PC-3 (cell line): ENCODE measurements around the gene STAT5B. TPM values are rescaled to one million over a fixed set of nuclear protein-coding genes. Genes with fewer than 3 reads are reported as not detected.

Experiments
- ATAC-seq: fragments of 200-7000 bp; cut with Tn5 transposase; 2 replicates; pipeline ENCODE4 v1.9.1; 2020; ENCODE audit warnings: mild to moderate bottlenecking, moderate library complexity
- BruUV-seq: library from RNA; stranded (reverse); fragments of 400-500 nt; replicated peaks from 2 replicates; lab custom pipeline; 2021; lab: Mats Ljungman, UMichigan
- CTCF ChIA-PET: fragments of 300-600 bp; sonication (Branson Sonifier 250); formaldehyde crosslinking; loops from one replicate; lab custom pipeline; 2022; ENCODE audit warnings: antibody characterized with exemption; lab: Charles Lee
- POLR2A ChIA-PET: fragments of 300-600 bp; sonication (Branson Sonifier 250); formaldehyde crosslinking; loops from one replicate; lab custom pipeline; 2022; ENCODE audit warnings: antibody characterized with exemption; ENCODE audit not compliant: unreplicated experiment; lab: Charles Lee
- DNase-seq: peaks from one replicate; pipeline ENCODE4 v3.0.0-alpha.2; 2015
- H2AFZ ChIP-seq: fragments of 300-600 bp; sonication (generic); 2 replicates; pipeline ENCODE4 v1.6.0; 2016; ENCODE audit warnings: antibody characterized with exemption, low read length
- H3F3A ChIP-seq: fragments of 300-600 bp; sonication (generic); one replicate; pipeline ENCODE4 v1.6.0; 2017; ENCODE audit warnings: antibody characterized with exemption, low read length, control low read depth, mild to moderate bottlenecking; ENCODE audit not compliant: unreplicated experiment
- H3K27ac ChIP-seq: fragments of 300-600 bp; sonication (generic); 2 replicates; pipeline ENCODE4 v1.5.1; 2016; ENCODE audit warnings: mild to moderate bottlenecking, low read length
- H3K27me3 ChIP-seq: fragments of 300-600 bp; sonication (generic); 2 replicates; pipeline ENCODE4 v1.6.1; 2016; ENCODE audit warnings: low read length, mixed read lengths
- H3K36me3 ChIP-seq: fragments of 300-600 bp; sonication (generic); 2 replicates; pipeline ENCODE4 v1.6.1; 2016; ENCODE audit warnings: low read depth, mixed run types, low read length, mixed read lengths
- H3K4me1 ChIP-seq: fragments of 300-600 bp; sonication (generic); 2 replicates; pipeline ENCODE4 v1.5.1; 2016; ENCODE audit warnings: low read length; ENCODE audit not compliant: insufficient read depth
- H3K4me2 ChIP-seq: fragments of 300-600 bp; sonication (generic); 2 replicates; pipeline ENCODE4 v1.6.0; 2016; ENCODE audit warnings: low read length
- H3K4me3 ChIP-seq: fragments of 300-600 bp; sonication (generic); 2 replicates; pipeline ENCODE4 v1.5.1; 2016; ENCODE audit warnings: mild to moderate bottlenecking, low read length, mixed read lengths
- H3K79me2 ChIP-seq: fragments of 300-600 bp; sonication (generic); 2 replicates; pipeline ENCODE4 v1.6.1; 2017; ENCODE audit warnings: low read length, mixed read lengths
- H3K9ac ChIP-seq: fragments of 300-600 bp; sonication (generic); 2 replicates; pipeline ENCODE4 v1.6.0; 2016; ENCODE audit warnings: mild to moderate bottlenecking, low read length
- H3K9me2 ChIP-seq: fragments of 300-600 bp; sonication (generic); replicated peaks from 2 replicates; pipeline ENCODE4 v1.6.1; 2016; ENCODE audit warnings: mixed run types, low read length, mixed read lengths
- H3K9me3 ChIP-seq: fragments of 300-600 bp; sonication (generic); 2 replicates; pipeline ENCODE4 v1.6.1; 2016; ENCODE audit warnings: low read length, mixed read lengths
- H4K20me1 ChIP-seq: fragments of 300-600 bp; sonication (generic); 2 replicates; pipeline ENCODE4 v1.6.1; 2016; ENCODE audit warnings: low read length, mixed read lengths
- EZH2 ChIP-seq: fragments of 300-600 bp; sonication (generic); IDR thresholded peaks from one replicate; pipeline ENCODE4 v1.6.1; 2017; ENCODE audit warnings: antibody characterized with exemption, mild to moderate bottlenecking, low read length; ENCODE audit not compliant: unreplicated experiment
- EZH2phosphoT487 ChIP-seq: fragments of 300-600 bp; sonication (generic); IDR thresholded peaks from 2 replicates; pipeline ENCODE4 v1.6.1; 2018; ENCODE audit warnings: mild to moderate bottlenecking, antibody characterized with exemption, low read length, borderline replicate concordance
- intact Hi-C: fragments of 100-400 bp; cut with micrococcal nuclease; formaldehyde crosslinking; loops from 2 replicates; pipeline ENCODE4 v1.9.0; 2023
- total RNA-seq: library from RNA; depleted of rRNA; stranded (reverse); fragments of >200 nt; gene quantifications from 2 replicates; pipeline ENCODE4 v1.2.3, GENCODE V29; 2014
- TF ChIP-seq, protein P1 (sequence below): fragments of 300-600 bp; sonication (generic); conservative IDR thresholded peaks from 2 replicates; pipeline ENCODE4 v1.5.1; 2017; ENCODE audit warnings: antibody characterized with exemption, low read depth, mild to moderate bottlenecking, low read length

STAT5B gene
- total RNA-seq, 1 experiment from 2014 or later = not detected

DNA sequence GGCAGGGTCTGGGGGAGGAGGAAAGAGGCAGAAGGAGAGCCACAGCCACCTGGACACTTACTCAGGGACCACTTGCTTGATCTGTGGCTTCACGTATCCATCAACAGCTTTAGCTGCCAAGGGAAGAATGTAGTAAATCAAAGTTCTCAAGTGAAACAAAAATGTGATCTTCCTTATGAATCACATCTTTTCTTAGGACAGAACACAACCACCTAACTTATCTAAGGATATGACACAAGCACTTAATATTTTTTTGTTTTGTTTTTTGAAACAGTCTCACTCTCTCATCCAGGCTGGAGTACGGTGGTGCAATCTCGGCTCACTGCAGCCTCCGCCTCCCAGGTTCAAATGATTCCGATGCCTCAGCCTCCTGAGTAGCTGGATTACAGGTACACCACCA is 73.5 kb downstream of the STAT5B start:
- CTCF ChIA-PET = no interaction called here

DNA sequence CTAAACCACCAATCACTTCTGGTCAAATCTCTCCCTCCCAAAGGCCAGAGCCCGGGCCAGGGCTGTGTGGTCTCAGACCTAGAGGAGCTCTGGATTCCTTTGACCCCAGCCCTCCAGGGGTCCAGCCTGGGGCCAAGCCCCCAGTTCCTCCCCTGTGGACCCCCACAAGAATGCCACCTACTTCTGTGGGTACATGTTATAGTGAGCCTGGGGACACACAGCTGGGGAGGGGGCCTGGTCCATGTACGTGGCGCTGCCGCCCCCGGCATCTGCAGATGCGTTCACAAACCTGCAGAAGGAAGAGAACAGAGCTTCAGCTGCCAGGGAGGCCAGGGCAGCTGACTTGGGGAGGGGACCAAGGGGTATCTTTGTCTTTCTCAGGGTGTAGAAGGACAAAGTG is 74.0 kb downstream of the STAT5B start:
- Histone ChIP-seq H3K4me3 (no peak overlapping the region), H3K36me3 (no peaks in the 10 kb centered on the region), H3K4me2 (no peak overlapping the region), H3K79me2 (no peaks in the 10 kb centered on the region), H3K9me2 (no peaks in the 10 kb centered on the region), H3K4me1 (no peaks in the 10 kb centered on the region), H3K9me3 (no peaks in the 10 kb centered on the region), H3K27ac (no peak overlapping the region), H3K27me3 (no peaks in the 10 kb centered on the region), H4K20me1 (no peaks in the 10 kb centered on the region), H3K9ac (no peak overlapping the region), H2AFZ (no peak overlapping the region), H3F3A (no peaks in the 10 kb centered on the region)
- ATAC-seq = no peak
- DNase-seq = no peak
- no TSS peak for BruUV-seq
- intact Hi-C loops = no loop called here
- CTCF ChIA-PET = no interaction called here
- POLR2A ChIA-PET = no interaction called here
- TF ChIP-seq, protein P1, sequence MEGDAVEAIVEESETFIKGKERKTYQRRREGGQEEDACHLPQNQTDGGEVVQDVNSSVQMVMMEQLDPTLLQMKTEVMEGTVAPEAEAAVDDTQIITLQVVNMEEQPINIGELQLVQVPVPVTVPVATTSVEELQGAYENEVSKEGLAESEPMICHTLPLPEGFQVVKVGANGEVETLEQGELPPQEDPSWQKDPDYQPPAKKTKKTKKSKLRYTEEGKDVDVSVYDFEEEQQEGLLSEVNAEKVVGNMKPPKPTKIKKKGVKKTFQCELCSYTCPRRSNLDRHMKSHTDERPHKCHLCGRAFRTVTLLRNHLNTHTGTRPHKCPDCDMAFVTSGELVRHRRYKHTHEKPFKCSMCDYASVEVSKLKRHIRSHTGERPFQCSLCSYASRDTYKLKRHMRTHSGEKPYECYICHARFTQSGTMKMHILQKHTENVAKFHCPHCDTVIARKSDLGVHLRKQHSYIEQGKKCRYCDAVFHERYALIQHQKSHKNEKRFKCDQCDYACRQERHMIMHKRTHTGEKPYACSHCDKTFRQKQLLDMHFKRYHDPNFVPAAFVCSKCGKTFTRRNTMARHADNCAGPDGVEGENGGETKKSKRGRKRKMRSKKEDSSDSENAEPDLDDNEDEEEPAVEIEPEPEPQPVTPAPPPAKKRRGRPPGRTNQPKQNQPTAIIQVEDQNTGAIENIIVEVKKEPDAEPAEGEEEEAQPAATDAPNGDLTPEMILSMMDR = no peak
- TF ChIP-seq EZH2phosphoT487 (no peak), EZH2 (no peak)

More for the DNA sequence above, 73.5 kb downstream of the STAT5B start:
- no peak overlapping the region for H2AFZ ChIP-seq
- H3K79me2 ChIP-seq = no peaks in the 10 kb centered on the region
- POLR2A ChIA-PET = no interaction called here
- no peak overlapping the region for H3K4me2 ChIP-seq
- no TSS peak for BruUV-seq
- no peak overlapping the region for H3K27ac ChIP-seq
- H3K9me2 ChIP-seq = no peaks in the 10 kb centered on the region
- H3K9ac ChIP-seq = no peak overlapping the region
- no peak for ATAC-seq
- TF ChIP-seq EZH2 (no peak), EZH2phosphoT487 (no peak)
- TF ChIP-seq, protein P1 = no peak
- no peaks in the 10 kb centered on the region for H3K9me3 ChIP-seq
- intact Hi-C loops = no loop called here
- H3K4me1 ChIP-seq = no peaks in the 10 kb centered on the region
- H3F3A ChIP-seq = no peaks in the 10 kb centered on the region
- H3K36me3 ChIP-seq = no peaks in the 10 kb centered on the region
- no peak overlapping the region for H3K4me3 ChIP-seq
- DNase-seq = no peak
- no peaks in the 10 kb centered on the region for H3K27me3 ChIP-seq
- H4K20me1 ChIP-seq = no peaks in the 10 kb centered on the region

DNA sequence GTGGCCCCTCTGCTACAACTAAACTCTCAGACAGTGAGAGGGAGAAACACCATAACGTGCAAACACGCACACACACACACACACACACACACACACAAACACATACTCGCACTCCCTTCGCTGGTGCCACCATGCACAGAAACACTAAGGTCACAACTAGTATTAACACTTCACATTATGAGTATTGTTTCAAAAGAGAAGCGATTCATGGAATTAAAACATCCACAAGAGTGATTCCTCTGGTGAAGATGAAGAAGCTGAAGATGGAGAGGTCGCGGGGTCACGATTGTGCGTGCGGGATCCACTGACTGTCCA is 74.8 kb downstream of the STAT5B start:
- no peaks in the 10 kb centered on the region for H3K79me2 ChIP-seq

More for the DNA sequence above, 74.8 kb downstream of the STAT5B start:
- no peak overlapping the region for H3K4me2 ChIP-seq
- TF ChIP-seq, protein P1 = no peak
- TF ChIP-seq EZH2 (no peak), EZH2phosphoT487 (no peak)
- ChIA-PET POLR2A (no interaction called here), CTCF (no interaction called here)
- no peak overlapping the region for H3K4me3 ChIP-seq
- no peak for ATAC-seq
- H3K4me1 ChIP-seq = no peaks in the 10 kb centered on the region
- BruUV-seq = no TSS peak
- no peak for DNase-seq
- no peaks in the 10 kb centered on the region for H3K9me3 ChIP-seq
- intact Hi-C loops = no loop called here
- no peaks in the 10 kb centered on the region for H4K20me1 ChIP-seq
- H2AFZ ChIP-seq = no peak overlapping the region
- no peak overlapping the region for H3K9ac ChIP-seq
- H3K27me3 ChIP-seq = no peaks in the 10 kb centered on the region
- no peak overlapping the region for H3K27ac ChIP-seq
- no peaks in the 10 kb centered on the region for H3K9me2 ChIP-seq
- no peaks in the 10 kb centered on the region for H3K36me3 ChIP-seq
- H3F3A ChIP-seq = no peaks in the 10 kb centered on the region
